Breast epithelium (tissue), 4 donors: Measurements from ENCODE around the gene GDPD5. TPM values are rescaled to one million over a fixed set of nuclear protein-coding genes. Genes with fewer than 3 reads are reported as not detected.

Experiments
- DNase-seq, 2 donors: peaks; one replicate each; pipeline ENCODE4 v3.0.0-alpha.2; 2019; ENCODE audit warnings: low spot score in 2 of 2
- H3K27ac ChIP-seq, 2 donors: fragments of 200-600 bp; sonication (generic) in 1 of 2; one replicate each; pipeline ENCODE4 v1.5.1; 2016 to 2019; ENCODE audit warnings: mild to moderate bottlenecking in 1 of 2
- H3K27me3 ChIP-seq, 2 donors: fragments of 200-600 bp; sonication (generic) in 1 of 2; one replicate each; pipeline versions ENCODE4 v1.5.1 to v1.6.0; 2017 to 2019; ENCODE audit warnings: control low read depth in 1 of 2, mild to moderate bottlenecking in 1 of 2
- H3K36me3 ChIP-seq: fragments of 200-600 bp; one replicate; pipeline ENCODE4 v1.5.1; 2019
- H3K4me1 ChIP-seq, 2 donors: fragments of 200-600 bp; sonication (generic); one replicate each; pipeline ENCODE4 v1.5.1; 2016 to 2019; ENCODE audit warnings: control low read depth in 1 of 2
- H3K4me3 ChIP-seq, 3 donors: fragments of 200-600 bp; sonication (generic); 1 replicate in 2 of 3; 2 replicates in 1 of 3; pipeline ENCODE4 v1.5.1; 2016 to 2019; ENCODE audit warnings: mild to moderate bottlenecking in 3 of 3, moderate library complexity in 2 of 3
- H3K9me3 ChIP-seq, 2 donors: fragments of 200-600 bp; sonication (generic) in 1 of 2; one replicate each; pipeline ENCODE4 v1.5.1; 2016 to 2019; ENCODE audit warnings: control low read depth in 1 of 2
- POLR2A ChIP-seq: fragments of 450-650 bp; IDR thresholded peaks from one replicate; pipeline ENCODE4 v1.6.1; 2016; ENCODE audit warnings: antibody characterized with exemption, mild to moderate bottlenecking, moderate library complexity
- POLR2AphosphoS5 ChIP-seq, 3 donors: sonication (generic); formaldehyde crosslinking; IDR thresholded peaks; one replicate each; pipeline ENCODE4 v1.6.1; 2017; ENCODE audit warnings: antibody characterized with exemption in 3 of 3
- intact Hi-C: fragments of 100-400 bp; cut with DNase I; formaldehyde crosslinking; loops from one replicate; pipeline ENCODE4 v1.15.1; 2023; ENCODE audit warnings: low total_unique reads
- total RNA-seq, 3 donors: library from RNA; depleted of rRNA; stranded (reverse); fragments of >200 nt; gene quantifications; one replicate each; pipeline ENCODE4 v1.1.0, GENCODE V29; 2016
- TF ChIP-seq, protein P1 (sequence below), 3 donors: fragments of 450-650 bp; IDR thresholded peaks; one replicate each; pipeline ENCODE4 v1.5.1; 2016 to 2017; ENCODE audit warnings: antibody characterized with exemption in 3 of 3, mild to moderate bottlenecking in 3 of 3, moderate library complexity in 3 of 3

Gene GDPD5
- total RNA-seq, 3 donors from 2014 or later, result 10.5 to 25.9 (median 14.8) TPM

DNA sequence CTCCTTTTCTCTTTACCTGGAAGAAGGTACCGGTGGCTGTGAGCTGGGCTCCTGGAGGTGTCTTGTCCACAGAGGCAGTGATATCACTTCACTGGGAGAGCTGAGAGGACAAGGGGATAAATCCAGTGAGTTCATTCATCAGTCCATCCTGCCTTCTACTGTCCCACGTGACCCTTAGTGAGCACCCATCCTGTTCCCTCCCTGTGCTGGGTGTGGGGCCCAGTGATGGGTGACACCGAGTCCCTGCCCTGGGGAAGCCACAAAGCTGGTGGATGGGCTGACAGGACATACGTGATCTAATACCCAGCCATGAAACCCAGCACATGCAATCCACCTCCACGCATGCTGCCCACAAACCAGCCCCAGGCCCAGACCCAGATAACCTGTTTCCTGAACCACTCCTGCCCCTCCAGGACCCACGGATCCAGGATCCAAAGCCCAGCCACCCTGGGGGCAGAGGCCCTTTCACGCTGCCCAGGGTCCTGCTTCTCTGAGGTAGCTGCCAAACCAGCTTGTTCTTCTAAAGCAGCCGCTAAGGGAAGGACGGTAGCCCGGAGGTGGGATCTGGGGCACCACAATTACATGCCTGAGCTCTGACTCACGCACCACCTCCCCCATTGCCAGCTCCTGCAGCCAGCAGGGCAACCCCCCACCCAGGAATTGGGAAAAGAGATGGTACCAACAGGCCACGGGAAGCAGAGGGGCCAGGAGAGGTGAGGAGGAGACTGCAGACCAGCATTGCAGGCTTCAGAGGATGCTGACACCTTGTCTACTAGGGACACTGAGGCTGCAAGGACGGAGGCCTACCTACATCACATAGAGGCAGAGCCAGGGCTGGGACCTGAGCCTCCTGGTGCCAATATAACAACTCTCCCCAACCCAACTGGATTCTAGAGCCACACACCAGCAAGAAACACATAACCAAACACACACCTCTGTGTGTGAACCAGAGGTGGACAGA is 35.2 kb downstream of the GDPD5 start:
- Histone ChIP-seq H3K4me1 (no peaks in the 10 kb centered on the region), H3K27ac (no peak overlapping the region), H3K36me3 (no peaks in the 10 kb centered on the region), H3K4me3 (no peak overlapping the region), H3K27me3 (no peaks in the 10 kb centered on the region), H3K9me3 (no peaks in the 10 kb centered on the region)
- intact Hi-C loops, result no loop called here
- TF ChIP-seq, protein P1, sequence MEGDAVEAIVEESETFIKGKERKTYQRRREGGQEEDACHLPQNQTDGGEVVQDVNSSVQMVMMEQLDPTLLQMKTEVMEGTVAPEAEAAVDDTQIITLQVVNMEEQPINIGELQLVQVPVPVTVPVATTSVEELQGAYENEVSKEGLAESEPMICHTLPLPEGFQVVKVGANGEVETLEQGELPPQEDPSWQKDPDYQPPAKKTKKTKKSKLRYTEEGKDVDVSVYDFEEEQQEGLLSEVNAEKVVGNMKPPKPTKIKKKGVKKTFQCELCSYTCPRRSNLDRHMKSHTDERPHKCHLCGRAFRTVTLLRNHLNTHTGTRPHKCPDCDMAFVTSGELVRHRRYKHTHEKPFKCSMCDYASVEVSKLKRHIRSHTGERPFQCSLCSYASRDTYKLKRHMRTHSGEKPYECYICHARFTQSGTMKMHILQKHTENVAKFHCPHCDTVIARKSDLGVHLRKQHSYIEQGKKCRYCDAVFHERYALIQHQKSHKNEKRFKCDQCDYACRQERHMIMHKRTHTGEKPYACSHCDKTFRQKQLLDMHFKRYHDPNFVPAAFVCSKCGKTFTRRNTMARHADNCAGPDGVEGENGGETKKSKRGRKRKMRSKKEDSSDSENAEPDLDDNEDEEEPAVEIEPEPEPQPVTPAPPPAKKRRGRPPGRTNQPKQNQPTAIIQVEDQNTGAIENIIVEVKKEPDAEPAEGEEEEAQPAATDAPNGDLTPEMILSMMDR (IDR thresholded peaks at IDR 0.05), result no peak
- DNase-seq, result no peak

DNA sequence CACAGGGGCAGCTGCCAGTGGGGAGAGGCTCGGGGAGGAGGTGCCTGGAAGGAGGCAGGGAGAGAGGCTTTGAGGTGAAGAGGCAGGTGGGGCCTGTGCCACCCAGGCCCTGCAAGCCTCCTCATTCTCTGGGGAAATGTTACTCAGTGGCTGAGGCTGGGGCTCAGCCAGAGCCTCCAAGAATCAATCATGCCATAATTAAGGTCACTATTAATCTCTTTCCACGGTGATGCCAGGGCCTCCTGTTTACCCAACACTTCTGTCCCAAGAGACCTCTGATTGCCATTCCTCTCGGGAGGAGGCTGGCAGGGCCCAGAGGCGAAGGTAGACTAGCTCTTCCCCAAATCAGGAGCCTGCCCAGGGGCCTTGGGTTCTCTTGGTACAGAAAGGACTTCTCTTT is 38.4 kb downstream of the GDPD5 start:
- intact Hi-C loops, result no loop called here

DNA sequence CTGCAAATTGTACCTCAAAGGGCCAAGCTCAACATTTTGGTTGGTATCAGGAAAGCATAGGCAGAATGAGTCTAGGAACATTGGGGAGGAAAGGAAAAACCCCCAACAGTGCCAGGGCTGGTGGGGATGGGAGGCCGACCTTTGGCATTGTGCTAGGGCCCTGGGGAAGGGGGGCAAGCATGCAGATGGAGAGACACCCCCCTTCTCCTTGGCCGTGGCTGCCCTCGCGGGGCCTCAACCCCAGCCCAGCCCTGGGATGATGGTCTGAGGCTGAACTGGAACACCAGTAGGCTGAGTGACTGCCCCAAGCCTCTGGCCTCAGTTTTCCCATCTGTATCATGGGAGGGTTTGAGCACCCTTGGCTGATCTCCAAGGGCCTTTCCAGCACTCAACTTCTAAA is 40.0 kb downstream of the GDPD5 start:
- Histone ChIP-seq H3K9me3 (no peaks in the 10 kb centered on the region), H3K4me3 (no peak overlapping the region), H3K27ac (no peak overlapping the region), H3K36me3 (no peaks in the 10 kb centered on the region), H3K27me3 (no peaks in the 10 kb centered on the region), H3K4me1 (no peaks in the 10 kb centered on the region)
- TF ChIP-seq POLR2AphosphoS5 (IDR thresholded peaks at IDR 0.05) (no peak), POLR2A (no peak)
- TF ChIP-seq, protein P1 (IDR thresholded peaks at IDR 0.05), result no peak
- intact Hi-C loops, result no loop called here
- no peak for DNase-seq

More for the DNA sequence above, 38.4 kb downstream of the GDPD5 start:
- TF ChIP-seq POLR2AphosphoS5 (IDR thresholded peaks at IDR 0.05) (no peak), POLR2A (no peak)
- TF ChIP-seq, protein P1 (IDR thresholded peaks at IDR 0.05), result no peak
- no peaks in the 10 kb centered on the region for H3K27me3 ChIP-seq
- H3K36me3 ChIP-seq, result no peaks in the 10 kb centered on the region
- no peak overlapping the region for H3K4me3 ChIP-seq
- no peak for DNase-seq
- H3K9me3 ChIP-seq, result no peaks in the 10 kb centered on the region
- no peak overlapping the region for H3K27ac ChIP-seq
- no peaks in the 10 kb centered on the region for H3K4me1 ChIP-seq

DNA sequence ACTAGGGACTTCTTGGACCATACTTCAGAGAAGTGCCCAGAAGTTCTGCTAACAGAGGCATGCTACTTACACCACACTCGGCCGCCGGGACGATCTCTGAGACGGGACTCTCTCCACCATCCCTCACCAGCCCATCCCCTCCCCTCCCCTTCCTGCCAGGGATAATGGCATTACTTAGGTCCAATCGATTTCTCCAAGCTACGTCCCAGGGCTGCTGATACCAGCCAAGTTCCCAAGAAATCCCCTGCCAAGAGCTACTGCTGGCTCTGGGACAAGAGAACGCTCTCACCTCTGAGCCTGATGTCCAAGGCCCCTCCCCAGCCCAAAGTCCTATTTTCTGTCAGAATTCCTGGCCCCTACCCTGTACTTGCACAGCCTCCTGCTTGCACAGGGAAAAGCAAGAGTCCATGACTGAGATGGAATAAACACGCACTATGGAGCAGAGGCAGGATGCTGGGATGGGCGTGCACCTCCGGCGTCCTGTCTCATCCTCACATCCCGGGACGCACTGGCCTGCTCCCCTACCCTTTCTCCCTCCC is 42.7 kb downstream of the GDPD5 start:
- H3K27me3 ChIP-seq, result no peaks in the 10 kb centered on the region
- TF ChIP-seq, protein P1 (IDR thresholded peaks at IDR 0.05), result no peak
- TF ChIP-seq POLR2A (no peak), POLR2AphosphoS5 (IDR thresholded peaks at IDR 0.05) (no peak)
- DNase-seq, result no peak
- no peak overlapping the region for H3K27ac ChIP-seq
- intact Hi-C loops, result no loop called here
- no peaks in the 10 kb centered on the region for H3K4me1 ChIP-seq
- no peaks in the 10 kb centered on the region for H3K36me3 ChIP-seq
- H3K4me3 ChIP-seq, result no peak overlapping the region
- no peaks in the 10 kb centered on the region for H3K9me3 ChIP-seq

GRCh38 chr11:75481922-75482606 is 43.7 kb downstream of the GDPD5 start:
- H3K9me3 ChIP-seq, result no peaks in the 10 kb centered on the region
- no peak overlapping the region for H3K4me3 ChIP-seq
- no peaks in the 10 kb centered on the region for H3K4me1 ChIP-seq

More at GRCh38 chr11:75481922-75482606, 43.7 kb downstream of the GDPD5 start:
- intact Hi-C loops, result no loop called here
- no peaks in the 10 kb centered on the region for H3K27me3 ChIP-seq
- DNase-seq, result no peak
- H3K36me3 ChIP-seq, result no peaks in the 10 kb centered on the region
- no peak overlapping the region for H3K27ac ChIP-seq
- TF ChIP-seq POLR2AphosphoS5 (IDR thresholded peaks at IDR 0.05) (no peak), POLR2A (no peak)
- TF ChIP-seq, protein P1 (IDR thresholded peaks at IDR 0.05), result no peak
